Epidermal melanocyte (primary cell): ENCODE measurements around the gene EMILIN2.
A peak's percentile ranks its signal among the peaks of the same experiment; 100 is the strongest.

Source experiments
- DNase-seq: peaks from one replicate; pipeline ENCODE4 v3.0.0; 2011; ENCODE audit warnings: low spot score; ENCODE audit not compliant: insufficient read length

Gene EMILIN2

GRCh38 chr18:2952605-2953004, 105.8 kb downstream of the EMILIN2 start:
- no peak for DNase-seq

- no peak for DNase-seq
Measured at GRCh38 chr18:2953935-2954653, 107.3 kb downstream of the EMILIN2 start.

GRCh38 chr18:2954869-2955645, 108.3 kb downstream of the EMILIN2 start:
- no peak for DNase-seq

GRCh38 chr18:2956056-2956455, 109.2 kb downstream of the EMILIN2 start:
- no peak for DNase-seq

- DNase-seq = no peak
Measured at GRCh38 chr18:2958819-2959298, 112.1 kb downstream of the EMILIN2 start.

GRCh38 chr18:2959341-2959740, 112.5 kb downstream of the EMILIN2 start:
- no peak for DNase-seq

GRCh38 chr18:2960983-2961696, 114.3 kb downstream of the EMILIN2 start:
- DNase-seq = no peak

GRCh38 chr18:2961821-2962220, 115.0 kb downstream of the EMILIN2 start:
- DNase-seq = peak; percentile 30

- DNase-seq = no peak
Measured at GRCh38 chr18:2963048-2963447, 116.2 kb downstream of the EMILIN2 start.

GRCh38 chr18:2964361-2965010, 117.7 kb downstream of the EMILIN2 start:
- DNase-seq = no peak
